Suppressor macrophage treated with lipopolysaccharide for 1 hour (primary cell): ENCODE data around the gene CD34.
"Not testable (repeated sequence)": the region's sequence is repeated elsewhere in the genome, so short reads cannot be mapped to it uniquely, and the experiment has no call there.

Source experiments
- DNase-seq, 3 donors: peaks; one replicate each; pipeline ENCODE4 v3.0.0-alpha.2; 2020 to 2022

The CD34 gene

GRCh38 chr1:207925969-207926368 is 15.0 kb upstream of the CD34 start:
- DNase-seq: not testable (repeated sequence)

GRCh38 chr1:207925210-207925609 is 14.3 kb upstream of the CD34 start:
- DNase-seq: no peak

- peak in 1 of 3 donors; percentile 23 for DNase-seq
Measured at GRCh38 chr1:207923561-207923960, 12.6 kb upstream of the CD34 start.

- DNase-seq: no peak
Measured at GRCh38 chr1:207923121-207923520, 12.2 kb upstream of the CD34 start.

GRCh38 chr1:207922554-207922953 is 11.6 kb upstream of the CD34 start:
- DNase-seq: no peak

- DNase-seq: no peak
Measured at GRCh38 chr1:207921321-207921720, 10.4 kb upstream of the CD34 start.

GRCh38 chr1:207920444-207921021 is 9.6 kb upstream of the CD34 start:
- DNase-seq: no peak

GRCh38 chr1:207919523-207920170 is 8.7 kb upstream of the CD34 start:
- DNase-seq: no peak

- DNase-seq: no peak
Measured at GRCh38 chr1:207918581-207918980, 7.7 kb upstream of the CD34 start.

GRCh38 chr1:207918011-207918410 is 7.1 kb upstream of the CD34 start:
- DNase-seq: no peak

GRCh38 chr1:207917080-207917479 is 6.2 kb upstream of the CD34 start:
- no peak for DNase-seq

- no peak for DNase-seq
Measured at GRCh38 chr1:207913951-207914350, 3.0 kb upstream of the CD34 start.

- DNase-seq: peak in 2 of 3 donors; percentile 28 to 36
Measured at GRCh38 chr1:207911856-207912760, 1.2 kb upstream of the CD34 start.

GRCh38 chr1:207909687-207910086 is 1.2 kb downstream of the CD34 start:
- no peak for DNase-seq

- DNase-seq: no peak
Measured at GRCh38 chr1:207908107-207908734, 2.7 kb downstream of the CD34 start.

GRCh38 chr1:207904391-207904790 is 6.5 kb downstream of the CD34 start:
- DNase-seq: no peak

- DNase-seq: peak in 2 of 3 donors; percentile 34 to 36
Measured at GRCh38 chr1:207903767-207904166, 7.2 kb downstream of the CD34 start.

GRCh38 chr1:207903053-207903452 is 7.9 kb downstream of the CD34 start:
- DNase-seq: no peak

GRCh38 chr1:207902566-207902965 is 8.4 kb downstream of the CD34 start:
- no peak for DNase-seq

- peak in 1 of 3 donors; percentile 40 for DNase-seq
Measured at GRCh38 chr1:207901041-207901653, 9.8 kb downstream of the CD34 start.

- no peak for DNase-seq
Measured at GRCh38 chr1:207898836-207899235, 12.1 kb downstream of the CD34 start.

GRCh38 chr1:207898260-207898659 is 12.7 kb downstream of the CD34 start:
- DNase-seq: no peak

GRCh38 chr1:207897188-207897587 is 13.7 kb downstream of the CD34 start:
- DNase-seq: peak in 2 of 3 donors; percentile 33 to 44
